ENCODE results near the gene CLECL1. TPM values are rescaled to one million over a fixed set of nuclear protein-coding genes. Genes with fewer than 3 reads are reported as not detected.

Gene CLECL1
- total RNA-seq, 2 donors from 2014 or later, result 1.9 TPM; not detected in 1

- Histone ChIP-seq H3K4me1 (ENCODE audit: control insufficient read depth in 1 of 2, low read depth in 2 of 2) (peaks cover 0 to 3% of the 10 kb centered on the region in 2 donors), H3K27ac (no peak overlapping the region), H3K9me3 (no peaks in the 10 kb centered on the region), H3K4me3 (no peak overlapping the region), H3K36me3 (no peaks in the 10 kb centered on the region), H3K27me3 (replicated peaks; ENCODE audit: insufficient read depth) (no peaks in the 10 kb centered on the region)
- no peak for TF ChIP-seq CTCF (IDR thresholded peaks at IDR 0.05)
- ATAC-seq (ENCODE audit: insufficient number of reproducible peaks, low FRiP score, low read depth), result no peak
- no peak for DNase-seq (ENCODE audit: low spot score)
Observed at GRCh38 chr12:9755567-9755966, 22.7 kb upstream of the CLECL1 start.

GRCh38 chr12:9755035-9755434 is 22.1 kb upstream of the CLECL1 start:
- Histone ChIP-seq H3K4me1 (ENCODE audit: control insufficient read depth in 1 of 2, low read depth in 2 of 2) (peaks cover 0 to 3% of the 10 kb centered on the region in 2 donors), H3K27me3 (replicated peaks; ENCODE audit: insufficient read depth) (no peaks in the 10 kb centered on the region), H3K36me3 (no peaks in the 10 kb centered on the region), H3K4me3 (no peak overlapping the region), H3K27ac (no peak overlapping the region), H3K9me3 (no peaks in the 10 kb centered on the region)
- no peak for TF ChIP-seq CTCF (IDR thresholded peaks at IDR 0.05)
- DNase-seq (ENCODE audit: low spot score), result no peak
- ATAC-seq (ENCODE audit: insufficient number of reproducible peaks, low FRiP score, low read depth), result no peak

DNA sequence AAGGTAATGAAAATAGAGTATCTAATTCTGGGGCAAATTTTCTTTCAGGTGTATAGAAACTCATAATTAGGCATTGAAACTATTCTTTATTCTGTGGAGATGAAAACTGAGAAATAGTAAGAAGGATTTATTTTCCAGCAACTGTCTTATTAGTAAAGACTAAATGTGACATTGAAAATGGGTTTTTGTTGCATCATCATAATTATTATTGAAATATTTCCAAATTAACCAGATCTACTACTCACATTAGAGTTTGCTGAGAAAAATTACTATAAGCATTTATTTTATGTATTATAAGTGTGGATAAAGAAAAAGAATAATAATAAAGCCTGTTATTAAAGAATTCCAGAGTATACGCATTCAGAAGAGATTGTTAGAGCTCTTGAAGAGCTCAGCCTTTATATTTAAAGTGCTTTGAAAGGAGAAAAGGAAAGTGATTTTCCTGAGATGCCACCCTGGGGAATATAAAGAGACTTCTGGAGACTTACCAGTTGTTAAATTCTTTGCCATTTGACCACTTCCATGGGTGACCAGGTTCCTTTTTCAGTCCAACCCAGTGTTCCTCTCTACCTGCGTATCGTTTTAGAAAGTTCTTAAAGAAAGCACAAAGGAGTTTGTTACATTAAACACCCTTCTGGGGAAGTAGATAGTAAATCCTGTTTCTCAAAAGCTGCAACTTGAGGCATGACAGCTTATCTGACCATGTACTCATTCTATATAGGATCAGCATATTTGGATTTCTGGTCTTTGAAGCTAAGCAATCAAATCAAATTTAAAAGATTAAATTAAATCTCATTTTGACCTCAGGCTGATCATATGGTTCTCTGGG is 21.4 kb upstream of the CLECL1 start:
- TF ChIP-seq CTCF (IDR thresholded peaks at IDR 0.05), result no peak
- H3K4me3 ChIP-seq, result no peak overlapping the region
- H3K9me3 ChIP-seq, result no peaks in the 10 kb centered on the region
- H3K27me3 ChIP-seq (replicated peaks; ENCODE audit: insufficient read depth), result no peaks in the 10 kb centered on the region
- no peak for ATAC-seq (ENCODE audit: insufficient number of reproducible peaks, low FRiP score, low read depth)
- peaks cover 0 to 3% of the 10 kb centered on the region in 2 donors for H3K4me1 ChIP-seq (ENCODE audit: control insufficient read depth in 1 of 2, low read depth in 2 of 2)
- no peak overlapping the region for H3K27ac ChIP-seq
- DNase-seq (ENCODE audit: low spot score), result no peak
- no peaks in the 10 kb centered on the region for H3K36me3 ChIP-seq

GRCh38 chr12:9753498-9753897 is 20.6 kb upstream of the CLECL1 start:
- no peaks in the 10 kb centered on the region for H3K9me3 ChIP-seq
- TF ChIP-seq CTCF (IDR thresholded peaks at IDR 0.05), result no peak
- no peak for DNase-seq (ENCODE audit: low spot score)
- H3K36me3 ChIP-seq, result no peaks in the 10 kb centered on the region
- H3K27ac ChIP-seq, result no peak overlapping the region
- H3K27me3 ChIP-seq (replicated peaks; ENCODE audit: insufficient read depth), result no peaks in the 10 kb centered on the region
- ATAC-seq (ENCODE audit: insufficient number of reproducible peaks, low FRiP score, low read depth), result no peak
- no peak overlapping the region for H3K4me3 ChIP-seq
- peaks cover 0 to 3% of the 10 kb centered on the region in 2 donors for H3K4me1 ChIP-seq (ENCODE audit: control insufficient read depth in 1 of 2, low read depth in 2 of 2)

DNA sequence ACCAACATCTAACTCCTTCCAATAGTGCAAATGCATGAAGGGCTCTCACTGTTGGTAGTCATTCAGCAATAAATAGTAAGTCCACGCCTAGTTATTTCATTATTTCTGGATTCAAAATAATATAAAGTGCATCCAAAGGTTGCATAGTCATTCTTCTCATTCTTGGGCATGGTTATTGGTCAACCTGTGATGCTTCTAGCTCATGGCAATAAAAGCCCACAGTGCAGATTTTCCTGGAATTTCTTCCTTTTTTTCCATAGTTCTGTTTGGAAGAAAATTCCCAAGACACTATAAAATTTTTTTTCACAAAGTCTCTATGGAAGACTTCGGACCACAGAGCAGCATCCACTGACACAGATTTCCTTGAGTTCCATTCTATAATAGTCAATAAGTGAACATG is 20.2 kb upstream of the CLECL1 start:
- no peak for DNase-seq (ENCODE audit: low spot score)
- TF ChIP-seq CTCF (IDR thresholded peaks at IDR 0.05), result no peak
- Histone ChIP-seq H3K4me1 (ENCODE audit: control insufficient read depth in 1 of 2, low read depth in 2 of 2) (peaks cover 0 to 3% of the 10 kb centered on the region in 2 donors), H3K4me3 (no peak overlapping the region), H3K9me3 (no peaks in the 10 kb centered on the region), H3K36me3 (no peaks in the 10 kb centered on the region), H3K27ac (no peak overlapping the region), H3K27me3 (replicated peaks; ENCODE audit: insufficient read depth) (no peaks in the 10 kb centered on the region)
- no peak for ATAC-seq (ENCODE audit: insufficient number of reproducible peaks, low FRiP score, low read depth)

All from thoracic aorta (tissue), 2 donors.